GM19099 (cell line): ENCODE results near the gene SOX15.

Source experiments
- POLR2A ChIP-seq: IDR thresholded peaks from 3 replicates; pipeline ENCODE4 v1.6.1; 2011; ENCODE audit warnings: low read depth; ENCODE audit not compliant: insufficient read length; ENCODE audit errors: extremely low read depth

The SOX15 gene

GRCh38 chr17:7583253-7584109 is 6.4 kb downstream of the SOX15 start, which contains the start of gene MPDU1:
TSS of gene MPDU1 (plus strand) at chr17:7583852. CDS start at chr17:7583863, 11 bp downstream.
- TF ChIP-seq POLR2A, result peak; percentile 85

- TF ChIP-seq POLR2A, result no peak
Observed at GRCh38 chr17:7582396-7583252, 7.3 kb downstream of the SOX15 start.

GRCh38 chr17:7580604-7581575 is 9.0 kb downstream of the SOX15 start:
- no peak for TF ChIP-seq POLR2A

GRCh38 chr17:7579834-7580603 is 9.9 kb downstream of the SOX15 start:
- no peak for TF ChIP-seq POLR2A

GRCh38 chr17:7579001-7579833 is 10.7 kb downstream of the SOX15 start, which contains the start of gene CD68:
TSS of gene CD68 (plus strand) at chr17:7579638. CDS start at chr17:7579678, 40 bp downstream.
- TF ChIP-seq POLR2A, result peak; percentile 67

GRCh38 chr17:7577327-7578199 is 12.3 kb downstream of the SOX15 start:
- no peak for TF ChIP-seq POLR2A

- peak; percentile 18 for TF ChIP-seq POLR2A
Observed at GRCh38 chr17:7576432-7576937, 13.4 kb downstream of the SOX15 start.

- TF ChIP-seq POLR2A, result no peak
Observed at GRCh38 chr17:7575959-7576358, 13.9 kb downstream of the SOX15 start.

- no peak for TF ChIP-seq POLR2A
Observed at GRCh38 chr17:7575481-7575883, 14.4 kb downstream of the SOX15 start.

GRCh38 chr17:7574176-7574953 is 15.5 kb downstream of the SOX15 start:
- no peak for TF ChIP-seq POLR2A
